H1 (cell line): Measurements from ENCODE around the gene NR5A2. TPM values are rescaled to one million over a fixed set of nuclear protein-coding genes. Genes with fewer than 3 reads are reported as not detected.
A peak's percentile ranks its signal among the peaks of the same experiment; 100 is the strongest.

Experiments
- CTCF ChIA-PET: fragments of 300-600 bp; sonication (Branson Sonifier 250); formaldehyde crosslinking; loops from one replicate; lab custom pipeline; 2021; ENCODE audit not compliant: partially characterized antibody; lab: Charles Lee
- POLR2A ChIA-PET: fragments of 300-600 bp; sonication (Branson Sonifier 250); formaldehyde crosslinking; loops from one replicate; lab custom pipeline; 2021; ENCODE audit warnings: inconsistent platforms; ENCODE audit not compliant: partially characterized antibody; lab: Charles Lee
- DNase-seq, 2 experiments: peaks; one replicate each; pipeline versions ENCODE4 v3.0.0 to v3.0.0-alpha.2; 2010 to 2022; ENCODE audit warnings: low spot score in 2 of 2, low read depth in 1 of 2, mixed read lengths in 1 of 2
- FAIRE-seq: peaks from 2 replicates; lab custom pipeline; 2011; peaks lifted over from hg19 to GRCh38; lab: Jason Lieb, UNC
- H2AFZ ChIP-seq: 2 replicates; pipeline ENCODE4 v1.8.1; 2012; ENCODE audit warnings: low read length, inconsistent platforms
- H2AK5ac ChIP-seq: 2 replicates; pipeline ENCODE4 v1.6.1; 2013; ENCODE audit warnings: low read depth, low read length
- H2BK120ac ChIP-seq: replicated peaks from 2 replicates; pipeline ENCODE3; 2013; ENCODE audit warnings: low read depth, low read length, inconsistent platforms
- H2BK12ac ChIP-seq: 2 replicates; pipeline ENCODE4 v1.6.1; 2013; ENCODE audit warnings: low read depth, low read length
- H2BK15ac ChIP-seq: 2 replicates; pipeline ENCODE4 v1.6.1; 2013; ENCODE audit warnings: low read length
- H2BK20ac ChIP-seq: 2 replicates; pipeline ENCODE4 v1.6.1; 2013; ENCODE audit warnings: low read length
- H2BK5ac ChIP-seq: 2 replicates; pipeline ENCODE4 v1.6.1; 2013; ENCODE audit warnings: low read depth, low read length
- H3K14ac ChIP-seq: 2 replicates; pipeline ENCODE4 v1.6.1; 2013; ENCODE audit warnings: inconsistent platforms; ENCODE audit not compliant: insufficient read length
- H3K18ac ChIP-seq: 2 replicates; pipeline ENCODE4 v1.6.1; 2013; ENCODE audit warnings: low read length; ENCODE audit errors: extremely low read depth
- H3K23ac ChIP-seq: 2 replicates; pipeline ENCODE4 v1.6.1; 2013; ENCODE audit warnings: inconsistent platforms; ENCODE audit not compliant: insufficient read length
- H3K23me2 ChIP-seq: 2 replicates; pipeline ENCODE4 v1.6.1; 2013; ENCODE audit warnings: low read depth, low read length
- H3K27ac ChIP-seq: 2 replicates; pipeline ENCODE4 v1.6.1; 2011; ENCODE audit warnings: low read depth, low read length, inconsistent platforms
- H3K27me3 ChIP-seq, 4 experiments: replicated peaks in 1 of 4; 1 replicate in 1 of 4; 2 replicates in 3 of 4; pipeline versions ENCODE4 v1.6.1 to v1.8.1; 2011 to 2013; ENCODE audit warnings: low read length in 3 of 4, mild to moderate bottlenecking in 3 of 4, inconsistent platforms in 2 of 4, mixed read lengths in 2 of 4, moderate library complexity in 1 of 4; ENCODE audit not compliant: control insufficient read depth in 3 of 4, insufficient read depth in 3 of 4; ENCODE audit errors: extremely low read depth in 1 of 4
- H3K36me3 ChIP-seq, 4 experiments: 2 replicates each; pipeline versions ENCODE4 v1.6.1 to v1.8.1; 2011 to 2013; ENCODE audit warnings: mild to moderate bottlenecking in 4 of 4, low read length in 3 of 4, moderate library complexity in 2 of 4, control low read depth in 1 of 4, inconsistent platforms in 1 of 4; ENCODE audit not compliant: insufficient read depth in 4 of 4, control insufficient read depth in 2 of 4
- H3K4ac ChIP-seq: replicated peaks from 2 replicates; pipeline ENCODE3; 2013; ENCODE audit warnings: low read length, low read depth, mixed read lengths, inconsistent platforms; ENCODE audit not compliant: insufficient read length
- H3K4me1 ChIP-seq, 4 experiments: replicated peaks in 1 of 4; 1 replicate in 1 of 4; 2 replicates in 3 of 4; pipeline versions ENCODE4 v1.6.1 to v1.8.1; 2011 to 2013; ENCODE audit warnings: low read length in 3 of 4, inconsistent platforms in 2 of 4, mixed read lengths in 1 of 4; ENCODE audit not compliant: insufficient read depth in 4 of 4, control insufficient read depth in 3 of 4
- H3K4me2 ChIP-seq, 2 experiments: 2 replicates each; pipeline versions ENCODE4 v1.6.1 to v1.8.1; 2011 to 2013; ENCODE audit warnings: low read depth in 2 of 2, low read length in 2 of 2, control low read depth in 1 of 2, inconsistent platforms in 1 of 2, mild to moderate bottlenecking in 1 of 2; ENCODE audit not compliant: insufficient read depth in 1 of 2
- H3K4me3 ChIP-seq, 4 experiments: fragments of 200-600, 300-600 bp in 1 of 4; sonication (generic), shearing (Covaris generic), sonication (Bioruptor Twin) in 1 of 4; 2 replicates each; pipeline versions ENCODE4 v1.5.1 to v1.8.1; 2011 to 2016; ENCODE audit warnings: low read length in 4 of 4, low read depth in 3 of 4, control low read depth in 2 of 4, inconsistent platforms in 2 of 4, mild to moderate bottlenecking in 2 of 4, mixed read lengths in 1 of 4, moderate library complexity in 1 of 4; ENCODE audit not compliant: insufficient read depth in 2 of 4; ENCODE audit errors: extremely low read depth in 1 of 4
- H3K56ac ChIP-seq: replicated peaks from 2 replicates; pipeline ENCODE3; 2013; ENCODE audit warnings: low read depth, mild to moderate bottlenecking, mixed read lengths, low read length, inconsistent platforms; ENCODE audit not compliant: insufficient read length
- H3K79me1 ChIP-seq: 2 replicates; pipeline ENCODE4 v1.6.1; 2013; ENCODE audit warnings: low read depth, low read length, control low read depth
- H3K79me2 ChIP-seq, 2 experiments: 2 replicates each; pipeline versions ENCODE4 v1.6.1 to v1.8.1; 2012 to 2013; ENCODE audit warnings: low read length in 2 of 2, mild to moderate bottlenecking in 2 of 2, inconsistent platforms in 1 of 2; ENCODE audit not compliant: insufficient read depth in 2 of 2, control insufficient read depth in 1 of 2
- H3K9ac ChIP-seq, 4 experiments: replicated peaks in 1 of 4; 1 replicate in 1 of 4; 2 replicates in 3 of 4; pipeline versions ENCODE4 v1.6.1 to v1.8.1; 2011 to 2013; ENCODE audit warnings: low read depth in 3 of 4, low read length in 3 of 4, control low read depth in 2 of 4, mild to moderate bottlenecking in 2 of 4, moderate library complexity in 2 of 4, inconsistent platforms in 1 of 4; ENCODE audit errors: extremely low read depth in 1 of 4
- H3K9me3 ChIP-seq, 2 experiments: 2 replicates each; pipeline versions ENCODE4 v1.6.1 to v1.8.1; 2012 to 2013; ENCODE audit warnings: mild to moderate bottlenecking in 2 of 2, moderate library complexity in 2 of 2, control low read depth in 1 of 2, inconsistent platforms in 1 of 2, low read depth in 1 of 2, low read length in 1 of 2, mixed read lengths in 1 of 2; ENCODE audit not compliant: insufficient read depth in 2 of 2
- H4K20me1 ChIP-seq, 2 experiments: replicated peaks in 1 of 2; 2 replicates each; pipeline versions ENCODE3 to v1.8.1; 2011 to 2013; ENCODE audit warnings: inconsistent platforms in 2 of 2, low read length in 2 of 2, mild to moderate bottlenecking in 1 of 2; ENCODE audit not compliant: insufficient read depth in 2 of 2, control insufficient read depth in 1 of 2
- H4K5ac ChIP-seq: 2 replicates; pipeline ENCODE4 v1.6.1; 2013; ENCODE audit warnings: low read length, low read depth, mixed read lengths, inconsistent platforms; ENCODE audit not compliant: insufficient read length
- H4K8ac ChIP-seq: 2 replicates; pipeline ENCODE4 v1.8.0; 2013; ENCODE audit warnings: mild to moderate bottlenecking, moderate library complexity, low read length, inconsistent platforms; ENCODE audit not compliant: insufficient read depth; ENCODE audit errors: extremely low read depth
- H4K91ac ChIP-seq: replicated peaks from 2 replicates; pipeline ENCODE3; 2013; ENCODE audit warnings: low read length, mixed read lengths, inconsistent platforms; ENCODE audit not compliant: insufficient read length
- ASH2L ChIP-seq: fragments of 200-600, 300-600 bp; sonication (generic); IDR thresholded peaks from one replicate; pipeline ENCODE4 v1.7.1; 2017; ENCODE audit warnings: low read length
- BCL11A ChIP-seq, 2 experiments: IDR thresholded peaks; one replicate each; pipeline ENCODE4 v1.6.1; 2011; ENCODE audit warnings: low read depth in 2 of 2, low read length in 2 of 2, mild to moderate bottlenecking in 2 of 2
- CHD1 ChIP-seq: IDR thresholded peaks from 2 replicates; pipeline ENCODE4 v1.6.1; 2012; ENCODE audit warnings: low read depth, low read length, improper control_type of control experiment
- PHF8 ChIP-seq: fragments of 200-600 bp; sonication (generic); conservative IDR thresholded peaks from 2 replicates; pipeline ENCODE4 v1.7.1; 2012; ENCODE audit warnings: low read depth, mild to moderate bottlenecking, inconsistent platforms, low read length, moderate library complexity
- WGBS, 2 experiments: shearing (Covaris generic) in 1 of 2; methylation state at CpG; one replicate each; pipeline versions ENCODE4 v1.1.6 to v1.1.7; 2013 to 2015; ENCODE audit warnings: low lambda C conversion rate in 2 of 2, mixed read lengths in 2 of 2, inconsistent platforms in 1 of 2, low coverage in 1 of 2, missing lambda C conversion rate in 1 of 2; ENCODE audit not compliant: insufficient replicate concordance in 2 of 2, insufficient coverage in 1 of 2, insufficient read length in 1 of 2; ENCODE audit errors: extremely low coverage in 1 of 2, missing lambda C conversion rate in 1 of 2; 5-methylcytosine and 5-hydroxymethylcytosine counted together
- polyA plus RNA-seq, 7 experiments: library from polyadenylated mRNA; depleted of rRNA in 3 of 7; stranded (reverse) in 5 of 7; unstranded in 2 of 7; fragments of >200 nt in 5 of 7; fragments of 200-250 nt in 2 of 7; gene quantifications; 1 replicate in 5 of 7; 2 replicates in 1 of 7; 4 replicates in 1 of 7; pipeline versions ENCODE4 v1.2.1 to v1.2.3, GENCODE V29; 2011 to 2013; ENCODE audit warnings: missing spikeins in 2 of 7, mixed read lengths in 2 of 7
- total RNA-seq: library from RNA; stranded (reverse); fragmentation: NEBNext Ultra II Directional; extraction: Animal tissue kit (Norgen Biotek cat#: 25700); gene quantifications from 2 replicates; pipeline ENCODE4 v1.2.1, GENCODE V29; 2021
- TF ChIP-seq, protein P1 (sequence below): IDR thresholded peaks from 2 replicates; pipeline ENCODE4 v1.6.1; 2011; ENCODE audit warnings: low read depth, mild to moderate bottlenecking, low read length; ENCODE audit not compliant: insufficient read depth

Gene NR5A2
- total and polyA plus RNA-seq, 2 of the 8 experiments (the other 6 are each of a cell fraction or from before 2014, with no cell fraction given): 1.7 to 11.6 TPM

GRCh38 chr1:200049810-200050209 is 22.3 kb downstream of the NR5A2 start:
- Histone ChIP-seq H3K79me2 (peaks cover 0 to 31% of the 10 kb centered on the region in 2 experiments; a peak in 2 of 4 replicates), H3K36me3 (no peaks in the 10 kb centered on the region), H3K4me3 (peak overlapping the region in 2 of 4 experiments; percentile 1 to 50; a peak in 1 of 8 replicates), H3K9ac (peak overlapping the region in 2 of 4 experiments; percentile 8 to 47; a peak in 2 of 7 replicates), H3K4me1 (peaks cover 1 to 12% (median 7%) of the 10 kb centered on the region in 4 experiments; a peak in 5 of 7 replicates), H2AK5ac (no peak overlapping the region), H2BK12ac (no peak overlapping the region), H3K27me3 (no peaks in the 10 kb centered on the region), H2BK15ac (no peak overlapping the region), H3K27ac (no peak overlapping the region), H3K23ac (no peak overlapping the region), H2BK120ac (peak overlapping the region; percentile 16), H4K5ac (peak overlapping the region; percentile 6), H4K91ac (no peak overlapping the region), H3K4ac (no peak overlapping the region), H3K79me1 (no peaks in the 10 kb centered on the region), H4K8ac (no peak overlapping the region), H4K20me1 (no peaks in the 10 kb centered on the region), H3K9me3 (no peaks in the 10 kb centered on the region), H2BK20ac (0 out of 2 replicates have a peak overlapping the region, but pooled peaks have one; percentile 8), H3K56ac (no peak overlapping the region), H3K23me2 (no peaks in the 10 kb centered on the region; the same call in 1 of the 2 replicates), H3K4me2 (peak overlapping the region; percentile 29 to 66; a peak in 3 of 4 replicates), H2BK5ac (no peak overlapping the region), H2AFZ (no peak overlapping the region), H3K18ac (0 out of 2 replicates have a peak overlapping the region, but pooled peaks have one; percentile 9), H3K14ac (no peak overlapping the region)
- no peak for DNase-seq
- FAIRE-seq: no peak
- WGBS, 2 experiments: 65% methylated on average over 7 of the region's 7 CpGs; no CpG with 5 or more reads in 1 of the 2 experiments
- POLR2A ChIA-PET: no interaction called here
- CTCF ChIA-PET: no interaction called here
- TF ChIP-seq, protein P1, sequence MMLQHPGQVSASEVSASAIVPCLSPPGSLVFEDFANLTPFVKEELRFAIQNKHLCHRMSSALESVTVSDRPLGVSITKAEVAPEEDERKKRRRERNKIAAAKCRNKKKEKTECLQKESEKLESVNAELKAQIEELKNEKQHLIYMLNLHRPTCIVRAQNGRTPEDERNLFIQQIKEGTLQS: no peak
- TF ChIP-seq CHD1 (no peak), BCL11A (IDR thresholded peaks at IDR 0.05; ENCODE audit: low read depth in 2 of 2, low read length in 2 of 2) (no peak), ASH2L (no peak), PHF8 (no peak)
